GM19452 (cell line): ENCODE results near the gene CFAP410.

Experiments
- ATAC-seq: cut with Tn5 transposase; IDR thresholded peaks from one replicate; pipeline ENCODE4 v1.9.1; 2021; ENCODE audit not compliant: unreplicated experiment

CFAP410 gene

GRCh38 chr21:44338971-44339910 is at the start of gene CFAP410:
CFAP410 (minus strand) TSS chr21:44339390; CDS start chr21:44339194, 196 bp downstream.
- ATAC-seq, result peak; percentile 86

- ATAC-seq, result no peak
Observed at GRCh38 chr21:44384968-44385367, 45.8 kb upstream of the CFAP410 start.

- ATAC-seq, result no peak
Observed at GRCh38 chr21:44383216-44383615, 44.0 kb upstream of the CFAP410 start.

GRCh38 chr21:44382536-44382935 is 43.3 kb upstream of the CFAP410 start:
- ATAC-seq, result no peak

- no peak for ATAC-seq
Observed at GRCh38 chr21:44381874-44382273, 42.7 kb upstream of the CFAP410 start.

- no peak for ATAC-seq
Observed at GRCh38 chr21:44380876-44381275, 41.7 kb upstream of the CFAP410 start.

GRCh38 chr21:44379991-44380865 is 41.0 kb upstream of the CFAP410 start:
- no peak for ATAC-seq

- ATAC-seq, result no peak
Observed at GRCh38 chr21:44379515-44379848, 40.3 kb upstream of the CFAP410 start.

GRCh38 chr21:44378646-44379514 is 39.7 kb upstream of the CFAP410 start:
- no peak for ATAC-seq

- ATAC-seq, result no peak
Observed at GRCh38 chr21:44377922-44378645, 38.9 kb upstream of the CFAP410 start.

- no peak for ATAC-seq
Observed at GRCh38 chr21:44377201-44377921, 38.2 kb upstream of the CFAP410 start.

GRCh38 chr21:44376606-44377005 is 37.4 kb upstream of the CFAP410 start:
- no peak for ATAC-seq

GRCh38 chr21:44375761-44376241 is 36.6 kb upstream of the CFAP410 start:
- no peak for ATAC-seq

GRCh38 chr21:44375281-44375651 is 36.1 kb upstream of the CFAP410 start:
- ATAC-seq, result no peak

GRCh38 chr21:44374601-44375280 is 35.6 kb upstream of the CFAP410 start:
- no peak for ATAC-seq

GRCh38 chr21:44372616-44373015 is 33.4 kb upstream of the CFAP410 start:
- no peak for ATAC-seq

GRCh38 chr21:44371596-44371995 is 32.4 kb upstream of the CFAP410 start:
- ATAC-seq, result no peak

- ATAC-seq, result no peak
Observed at GRCh38 chr21:44370786-44371410, 31.7 kb upstream of the CFAP410 start.
